Fibroblast of skin of abdomen (primary cell): ENCODE measurements around the gene IL17RD.
A peak's percentile ranks its signal among the peaks of the same experiment; 100 is the strongest.

ENCODE experiments used
- DNase-seq: peaks from one replicate; pipeline ENCODE4 v3.0.0-alpha.2; 2013

Gene IL17RD

DNA sequence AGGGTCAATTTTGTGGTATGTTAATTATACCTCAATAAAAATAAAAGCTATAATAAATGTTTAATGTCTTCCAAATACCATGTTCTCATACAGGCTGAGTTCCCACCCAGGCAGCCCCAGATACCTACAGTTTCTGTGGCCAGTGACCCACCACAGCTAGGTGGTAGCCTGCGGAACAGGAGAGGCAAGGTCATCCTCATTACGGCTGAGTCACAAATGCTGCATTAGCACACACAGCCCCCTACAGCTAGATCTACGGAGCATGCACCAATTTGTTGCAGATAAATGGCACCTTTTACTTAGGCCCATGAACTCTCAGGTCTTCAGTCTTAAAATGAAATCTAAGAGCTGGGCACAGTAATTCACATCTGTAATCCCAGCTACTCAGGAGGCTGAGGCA, 99.6 kb downstream of the IL17RD start:
- no peak for DNase-seq

- DNase-seq: no peak
Observed at GRCh38 chr3:57064572-57064971, 100.6 kb downstream of the IL17RD start.

- no peak for DNase-seq
Observed at GRCh38 chr3:57064001-57064400, 101.2 kb downstream of the IL17RD start.

GRCh38 chr3:57063032-57063431, 102.1 kb downstream of the IL17RD start:
- DNase-seq: no peak

DNA sequence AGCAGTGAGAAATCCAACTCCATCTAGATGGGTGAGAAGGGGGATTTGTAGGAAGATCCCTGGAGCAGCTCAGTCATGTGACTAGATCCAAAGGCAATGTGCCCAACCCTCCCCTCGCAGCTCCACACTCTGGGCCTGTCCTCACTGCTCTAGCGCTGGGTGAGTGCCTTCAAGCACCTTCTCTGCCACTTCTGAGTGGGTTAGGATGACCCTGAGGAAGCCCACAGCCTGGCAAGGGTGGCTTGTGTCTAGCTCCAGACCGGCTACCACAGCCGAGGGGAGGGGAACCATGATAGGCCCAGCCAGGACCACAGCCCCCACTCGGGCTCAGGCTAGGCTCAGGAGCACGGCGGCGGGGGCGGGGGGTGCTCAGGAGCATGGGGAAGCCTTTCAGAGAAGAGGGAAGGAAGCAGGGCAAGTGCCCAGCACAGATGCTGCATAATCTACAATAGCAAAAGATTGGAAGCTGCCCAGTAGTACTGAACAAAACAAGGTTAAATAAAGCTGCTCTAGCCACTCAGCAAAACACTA, 103.0 kb downstream of the IL17RD start:
- DNase-seq: no peak

DNA sequence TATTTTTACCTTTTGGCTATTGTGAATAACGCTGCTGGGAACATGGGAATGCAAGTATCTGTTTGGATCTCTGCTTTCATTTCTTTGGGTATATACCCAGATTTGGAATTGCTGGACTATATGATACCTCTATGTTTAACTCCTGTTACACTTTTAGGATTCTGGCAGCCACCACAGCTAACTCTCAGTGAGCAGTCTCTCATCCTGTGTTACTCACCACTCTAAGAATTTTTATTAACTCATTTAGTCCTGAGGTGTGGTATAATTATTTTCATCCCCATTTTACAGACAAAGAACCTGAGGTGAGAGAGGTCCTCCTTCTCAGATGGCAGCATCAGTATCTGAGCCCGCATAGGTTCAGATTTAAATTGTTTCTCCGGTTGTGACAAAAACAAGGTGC, 103.6 kb downstream of the IL17RD start:
- no peak for DNase-seq

DNA sequence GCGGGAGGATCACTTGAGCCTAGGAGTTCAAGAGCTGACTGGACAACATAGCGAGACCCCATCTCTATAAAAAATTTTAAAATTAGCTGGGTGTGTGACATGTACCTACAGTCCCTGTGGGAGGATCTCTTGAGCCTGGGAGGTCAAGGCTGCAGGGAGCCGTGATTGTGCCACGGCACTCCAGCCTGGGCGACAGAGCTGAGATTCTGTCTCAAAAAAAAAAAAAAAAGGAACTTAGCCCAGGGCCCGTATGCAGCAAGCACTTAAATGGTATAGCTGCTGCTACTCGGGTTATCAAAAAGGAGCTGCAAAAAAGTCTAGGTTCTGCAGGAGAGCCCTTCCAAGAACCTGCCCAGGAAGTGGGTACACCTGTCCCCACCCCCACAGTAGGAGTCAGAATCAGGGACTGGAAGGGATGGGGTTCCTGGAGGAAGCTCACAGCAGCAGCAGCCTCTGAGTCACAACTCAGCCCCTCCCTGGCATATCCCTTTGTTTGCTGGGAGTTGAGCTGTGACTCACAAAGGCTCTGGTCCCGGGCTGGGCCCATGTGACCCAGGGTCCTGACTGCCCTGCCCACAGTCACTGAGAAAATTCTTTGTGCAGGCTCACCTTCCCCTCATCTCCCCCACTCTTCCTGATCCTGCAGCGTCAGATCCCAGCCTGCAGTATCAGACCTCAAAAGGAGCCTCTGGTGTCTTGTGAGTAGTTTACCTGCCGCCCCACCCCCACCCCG, 104.9 kb downstream of the IL17RD start, which contains the start of gene SPATA12:
Gene SPATA12 (plus strand): TSS at position 576 of the 733 bp plus-strand sequence. CDS start 13,031 bp downstream, outside the sequence.
- DNase-seq: peak; percentile 86

DNA sequence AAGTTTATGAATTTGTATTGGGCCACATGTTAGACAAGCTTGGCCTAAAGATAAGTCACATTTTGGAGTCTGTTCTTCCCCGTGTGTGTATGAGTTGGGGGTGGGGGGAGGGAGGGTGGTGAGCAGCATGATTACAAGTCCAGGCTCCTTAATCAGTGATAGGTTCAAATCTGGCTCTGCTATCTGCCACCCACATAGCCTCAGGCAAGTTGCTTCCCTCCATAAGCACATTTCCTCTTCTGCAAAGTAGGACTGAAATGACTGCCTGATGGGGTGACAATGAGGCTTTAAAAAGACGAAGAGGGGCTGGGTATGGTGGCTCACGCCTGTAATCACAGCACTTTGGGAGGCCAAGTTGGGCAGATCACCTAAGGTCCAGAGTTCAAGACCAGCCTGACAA, 105.7 kb downstream of the IL17RD start:
- no peak for DNase-seq

DNA sequence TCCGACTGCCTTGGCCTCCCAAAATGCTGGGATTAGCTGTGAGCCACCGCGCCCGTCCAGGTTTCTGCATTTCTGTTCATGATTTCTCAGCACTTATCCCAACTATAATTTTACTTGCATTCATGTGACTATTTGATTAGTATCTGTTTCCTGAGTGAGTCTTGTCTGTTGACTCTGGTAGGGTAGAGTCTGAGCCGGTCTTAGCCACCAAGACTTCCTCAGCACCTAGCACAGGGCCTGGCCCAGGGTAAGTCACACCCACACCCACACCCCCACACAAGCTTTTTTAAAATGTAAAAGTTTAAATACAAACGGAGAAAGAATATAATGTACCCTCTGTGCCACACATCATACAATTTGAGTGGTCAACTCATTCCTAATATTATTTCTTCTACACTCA, 107.8 kb downstream of the IL17RD start:
- no peak for DNase-seq

GRCh38 chr3:57053122-57053521, 112.0 kb downstream of the IL17RD start:
- DNase-seq: no peak

- no peak for DNase-seq
Observed at GRCh38 chr3:57052662-57053061, 112.5 kb downstream of the IL17RD start.

- DNase-seq: no peak
Observed at GRCh38 chr3:57048728-57049127, 116.4 kb downstream of the IL17RD start.

- DNase-seq: peak; percentile 82
Observed at GRCh38 chr3:57048052-57048671, 117.0 kb downstream of the IL17RD start.

DNA sequence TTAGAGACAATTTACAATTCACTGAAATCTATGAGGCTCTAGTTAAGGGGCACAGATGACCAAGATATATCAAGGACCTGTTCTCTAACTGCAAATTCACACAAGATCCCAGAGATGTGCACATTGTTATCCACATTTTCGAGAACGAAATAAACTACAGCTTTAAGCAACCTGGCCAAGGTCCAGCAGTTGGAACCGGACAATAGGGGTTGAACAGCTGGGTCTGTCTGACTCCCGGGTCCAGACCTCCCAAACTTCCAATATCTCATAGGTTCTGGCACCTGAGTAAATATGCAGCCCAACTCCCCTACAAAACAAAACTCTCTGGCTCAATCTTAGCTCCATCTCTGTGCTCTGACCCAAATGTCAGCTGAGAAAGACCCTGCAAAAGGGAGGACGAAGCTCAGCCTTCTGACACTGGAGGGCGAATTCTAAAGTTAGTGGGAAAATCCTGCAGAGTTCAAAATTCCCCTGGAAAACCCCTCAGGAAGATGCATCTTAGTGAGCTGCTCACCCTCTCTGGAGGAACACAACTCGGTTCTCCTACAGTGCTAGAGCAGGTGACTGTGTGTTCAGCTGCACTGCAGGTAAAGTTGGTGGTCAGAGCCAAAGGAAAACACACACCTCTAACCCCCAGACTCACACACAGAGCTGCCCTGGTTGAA, 118.9 kb downstream of the IL17RD start:
- DNase-seq: no peak

DNA sequence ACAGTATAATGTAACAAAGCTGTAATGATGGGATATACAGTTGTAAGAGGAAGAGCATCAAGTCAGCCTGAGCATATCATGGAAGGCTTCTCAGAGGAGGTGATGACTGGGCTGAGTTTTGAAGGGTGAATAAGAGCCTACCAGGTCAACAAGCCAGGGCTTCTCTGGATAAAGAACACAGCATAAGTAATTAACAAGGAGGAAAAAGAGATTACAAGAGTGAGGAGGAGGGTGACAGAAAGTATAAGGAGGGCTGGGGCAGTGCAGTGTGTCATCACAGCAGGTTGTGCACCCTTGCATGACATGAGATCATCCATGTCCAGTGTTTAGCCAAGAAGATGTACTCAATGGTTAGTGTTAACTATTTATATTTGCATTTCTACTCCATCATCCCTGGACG, 121.6 kb downstream of the IL17RD start:
- no peak for DNase-seq

GRCh38 chr3:57041674-57042073, 123.5 kb downstream of the IL17RD start:
- DNase-seq: no peak
